CD4-positive, alpha-beta T cell (primary cell): ENCODE measurements around the gene MADCAM1. TPM values are rescaled to one million over a fixed set of nuclear protein-coding genes. Genes with fewer than 3 reads are reported as not detected.

ENCODE experiments used
- ATAC-seq: fragments of 200-7000 bp; cut with Tn5 transposase; one replicate; pipeline ENCODE4 v1.10.0; 2022; ENCODE audit warnings: mild to moderate bottlenecking; ENCODE audit not compliant: poor library complexity
- CTCF ChIA-PET: fragments of 350-600 bp; sonication (Branson Sonifier 250); formaldehyde crosslinking; loops from one replicate; lab custom pipeline; 2021; ENCODE audit warnings: antibody characterized with exemption, inconsistent platforms; lab: Charles Lee
- POLR2A ChIA-PET: fragments of 350-600 bp; sonication (Branson Sonifier 250); formaldehyde crosslinking; loops from one replicate; lab custom pipeline; 2021; ENCODE audit warnings: antibody characterized with exemption, inconsistent platforms; lab: Charles Lee
- DNase-seq, 14 experiments: peaks; one replicate each; pipeline ENCODE4 v3.0.0-alpha.2; 2013 to 2020; ENCODE audit warnings: mixed read lengths in 2 of 14
- H3K27ac ChIP-seq, 2 donors: one replicate each; pipeline versions ENCODE4 v1.5.1 to v1.7.0; 2013; ENCODE audit warnings: low read length in 2 of 2, low read depth in 1 of 2, mild to moderate bottlenecking in 1 of 2
- H3K27me3 ChIP-seq, 2 experiments: 1 replicate in 1 of 2; 2 replicates in 1 of 2; pipeline versions ENCODE4 v1.6.1 to v1.7.0; 2013; ENCODE audit warnings: low read length in 2 of 2, control low read depth in 1 of 2, mild to moderate bottlenecking in 1 of 2, moderate library complexity in 1 of 2; ENCODE audit not compliant: insufficient read depth in 2 of 2, control insufficient read depth in 1 of 2
- H3K36me3 ChIP-seq: one replicate; pipeline ENCODE4 v1.6.1; 2013; ENCODE audit warnings: low read length, control low read depth; ENCODE audit not compliant: insufficient read depth
- H3K4me1 ChIP-seq: one replicate; pipeline ENCODE4 v1.6.1; 2013; ENCODE audit warnings: low read length, control low read depth; ENCODE audit not compliant: insufficient read depth
- H3K4me3 ChIP-seq: one replicate; pipeline ENCODE4 v1.5.1; 2013; ENCODE audit warnings: mild to moderate bottlenecking, low read length, moderate library complexity
- H3K9me3 ChIP-seq, 2 experiments: 1 replicate in 1 of 2; 2 replicates in 1 of 2; pipeline versions ENCODE4 v1.6.1 to v1.7.0; 2013; ENCODE audit warnings: low read length in 2 of 2, mild to moderate bottlenecking in 2 of 2, control low read depth in 1 of 2, moderate library complexity in 1 of 2; ENCODE audit not compliant: control insufficient read depth in 1 of 2, insufficient read depth in 1 of 2
- H3K27ac Mint-ChIP-seq: one replicate; pipeline ENCODE4 v1.8.0; 2020; ENCODE audit warnings: mixed read lengths
- H3K27me3 Mint-ChIP-seq: one replicate; pipeline ENCODE4 v1.8.0; 2021; ENCODE audit warnings: mixed read lengths
- H3K36me3 Mint-ChIP-seq: one replicate; pipeline ENCODE4 v1.8.0; 2021; ENCODE audit warnings: low read depth, mixed read lengths
- H3K4me1 Mint-ChIP-seq: one replicate; pipeline ENCODE4 v1.8.0; 2021; ENCODE audit warnings: low read depth, mixed read lengths
- H3K4me3 Mint-ChIP-seq: one replicate; pipeline ENCODE4 v1.8.0; 2020; ENCODE audit warnings: mild to moderate bottlenecking, mixed read lengths
- H3K9me3 Mint-ChIP-seq: one replicate; pipeline ENCODE4 v1.8.0; 2020; ENCODE audit warnings: mixed read lengths
- intact Hi-C, 2 experiments: fragments of 100-400 bp; cut with DNase I in 1 of 2; cut with micrococcal nuclease in 1 of 2; formaldehyde crosslinking; loops; one replicate each; pipeline versions ENCODE4 v1.15.1 to v1.9.0; 2023 to 2025; cut with DNase I, micrococcal nuclease
- total RNA-seq, 174 experiments: library from RNA in 2 of 174; stranded (reverse) in 2 of 174; gene quantifications; one replicate each; pipeline ENCODE4 v1.2.3 and lab custom pipeline; 2021 to 2026
- TF ChIP-seq, protein P1 (sequence below): fragments of 200-600 bp; IDR thresholded peaks from one replicate; pipeline ENCODE4 v1.8.0; 2022; ENCODE audit warnings: antibody characterized with exemption, mild to moderate bottlenecking

Gene MADCAM1
- total RNA-seq, 2 experiments from 2014 or later, result 0.20 to 0.91 TPM

DNA sequence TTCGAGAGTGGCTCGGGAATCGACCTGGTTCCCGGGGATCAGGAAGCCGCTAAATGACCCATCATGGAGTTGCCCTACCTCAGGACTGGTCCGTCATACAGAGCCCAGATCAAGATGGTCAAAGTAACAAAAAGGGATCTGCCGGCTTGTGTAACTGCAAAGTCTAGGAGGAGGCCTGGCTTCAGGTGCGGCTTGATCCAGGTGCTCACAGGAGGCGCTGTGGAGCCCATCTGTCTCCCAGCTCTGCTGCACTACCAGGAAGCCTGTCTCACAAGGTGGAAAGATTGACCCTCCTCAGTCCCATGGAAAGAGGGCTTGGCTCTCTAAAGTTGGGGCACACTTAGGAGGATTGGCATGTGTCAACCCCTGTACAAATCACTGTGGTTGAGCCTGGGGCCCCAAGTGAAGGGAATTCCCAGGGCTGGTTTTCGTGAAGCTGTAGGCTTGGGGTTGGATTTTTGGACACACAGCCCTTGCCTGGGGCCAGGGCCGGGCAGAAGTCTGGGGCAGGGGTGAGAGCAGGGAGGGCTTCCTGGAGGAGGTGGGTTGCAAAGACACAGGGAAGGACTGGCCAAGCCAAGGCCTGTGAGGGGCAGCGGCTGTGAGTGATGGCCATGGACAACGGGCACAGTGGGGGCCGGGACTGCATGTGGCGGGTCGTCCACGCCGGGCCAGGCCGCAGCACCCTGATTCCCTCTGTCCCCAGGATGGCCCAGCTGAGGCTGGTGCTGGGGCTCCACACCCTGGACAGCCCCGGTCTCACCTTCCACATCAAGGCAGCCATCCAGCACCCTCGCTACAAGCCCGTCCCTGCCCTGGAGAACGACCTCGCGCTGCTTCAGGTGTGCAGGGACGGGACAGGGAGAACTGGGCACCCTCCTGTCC is 51.8 kb downstream of the MADCAM1 start:
- H3K27ac Mint-ChIP-seq, result no peak overlapping the region
- TF ChIP-seq, protein P1, sequence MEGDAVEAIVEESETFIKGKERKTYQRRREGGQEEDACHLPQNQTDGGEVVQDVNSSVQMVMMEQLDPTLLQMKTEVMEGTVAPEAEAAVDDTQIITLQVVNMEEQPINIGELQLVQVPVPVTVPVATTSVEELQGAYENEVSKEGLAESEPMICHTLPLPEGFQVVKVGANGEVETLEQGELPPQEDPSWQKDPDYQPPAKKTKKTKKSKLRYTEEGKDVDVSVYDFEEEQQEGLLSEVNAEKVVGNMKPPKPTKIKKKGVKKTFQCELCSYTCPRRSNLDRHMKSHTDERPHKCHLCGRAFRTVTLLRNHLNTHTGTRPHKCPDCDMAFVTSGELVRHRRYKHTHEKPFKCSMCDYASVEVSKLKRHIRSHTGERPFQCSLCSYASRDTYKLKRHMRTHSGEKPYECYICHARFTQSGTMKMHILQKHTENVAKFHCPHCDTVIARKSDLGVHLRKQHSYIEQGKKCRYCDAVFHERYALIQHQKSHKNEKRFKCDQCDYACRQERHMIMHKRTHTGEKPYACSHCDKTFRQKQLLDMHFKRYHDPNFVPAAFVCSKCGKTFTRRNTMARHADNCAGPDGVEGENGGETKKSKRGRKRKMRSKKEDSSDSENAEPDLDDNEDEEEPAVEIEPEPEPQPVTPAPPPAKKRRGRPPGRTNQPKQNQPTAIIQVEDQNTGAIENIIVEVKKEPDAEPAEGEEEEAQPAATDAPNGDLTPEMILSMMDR, result no peak
- DNase-seq (no peak), ATAC-seq (no peak)
- H3K27me3 Mint-ChIP-seq, result no peaks in the 10 kb centered on the region
- H3K36me3 ChIP-seq, result peaks cover 12% of the 10 kb centered on the region
- peaks cover 22% of the 10 kb centered on the region for H3K4me1 Mint-ChIP-seq
- POLR2A ChIA-PET, result no interaction called here
- CTCF ChIA-PET, result no interaction called here
- no peaks in the 10 kb centered on the region for H3K9me3 Mint-ChIP-seq
- peaks cover 0 to 12% of the 10 kb centered on the region in 2 experiments for H3K9me3 ChIP-seq
- H3K4me3 Mint-ChIP-seq, result no peak overlapping the region
- H3K36me3 Mint-ChIP-seq, result peaks cover 12% of the 10 kb centered on the region
- no peaks in the 10 kb centered on the region for H3K27me3 ChIP-seq
- peaks cover 36% of the 10 kb centered on the region for H3K4me1 ChIP-seq
- no peak overlapping the region for H3K27ac ChIP-seq
- intact Hi-C loops, result no loop called here
- H3K4me3 ChIP-seq, result no peak overlapping the region

DNA sequence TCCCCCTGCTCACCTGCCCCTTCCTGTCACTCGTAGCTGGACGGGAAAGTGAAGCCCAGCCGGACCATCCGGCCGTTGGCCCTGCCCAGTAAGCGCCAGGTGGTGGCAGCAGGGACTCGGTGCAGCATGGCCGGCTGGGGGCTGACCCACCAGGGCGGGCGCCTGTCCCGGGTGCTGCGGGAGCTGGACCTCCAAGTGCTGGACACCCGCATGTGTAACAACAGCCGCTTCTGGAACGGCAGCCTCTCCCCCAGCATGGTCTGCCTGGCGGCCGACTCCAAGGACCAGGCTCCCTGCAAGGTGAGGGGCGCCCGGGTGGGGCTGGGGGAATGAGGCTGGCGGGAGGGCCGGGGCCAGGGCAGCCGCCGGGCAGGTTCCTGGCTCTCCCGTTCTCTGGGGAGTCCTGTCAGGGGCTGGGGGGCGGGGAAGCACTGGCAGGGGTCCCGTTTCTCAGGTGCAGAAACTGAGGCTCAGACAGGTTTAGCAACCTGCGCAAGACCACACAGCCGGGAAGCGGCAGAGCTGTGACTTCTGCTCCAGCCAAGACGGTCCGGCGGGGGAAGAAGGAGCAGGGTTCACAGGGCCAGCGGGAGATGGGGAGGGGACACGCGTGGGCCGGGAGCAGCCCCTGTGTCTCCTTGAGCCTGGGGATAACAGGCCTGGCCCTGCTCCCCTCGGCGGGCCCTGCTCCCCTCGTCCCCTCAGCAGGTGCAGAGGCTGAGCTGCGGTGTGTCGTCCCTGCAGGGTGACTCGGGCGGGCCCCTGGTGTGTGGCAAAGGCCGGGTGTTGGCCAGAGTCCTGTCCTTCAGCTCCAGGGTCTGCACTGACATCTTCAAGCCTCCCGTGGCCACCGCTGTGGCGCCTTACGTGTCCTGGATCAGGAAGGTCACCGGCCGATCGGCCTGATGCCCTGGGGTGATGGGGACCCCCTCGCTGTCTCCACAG is 52.9 kb downstream of the MADCAM1 start:
- H3K36me3 ChIP-seq, result peaks cover 12% of the 10 kb centered on the region
- DNase-seq (no peak), ATAC-seq (no peak)
- peaks cover 25% of the 10 kb centered on the region for H3K4me1 ChIP-seq
- H3K27ac ChIP-seq, result no peak overlapping the region
- Mint-ChIP-seq H3K4me1 (peaks cover 11% of the 10 kb centered on the region), H3K27ac (no peak overlapping the region), H3K27me3 (no peaks in the 10 kb centered on the region), H3K9me3 (no peaks in the 10 kb centered on the region), H3K36me3 (peaks cover 6% of the 10 kb centered on the region), H3K4me3 (no peak overlapping the region)
- TF ChIP-seq, protein P1, result no peak
- intact Hi-C loops, result no loop called here
- H3K27me3 ChIP-seq, result no peaks in the 10 kb centered on the region
- ChIA-PET POLR2A (no interaction called here), CTCF (no interaction called here)
- no peak overlapping the region for H3K4me3 ChIP-seq
- H3K9me3 ChIP-seq, result peaks cover 0 to 12% of the 10 kb centered on the region in 2 experiments

DNA sequence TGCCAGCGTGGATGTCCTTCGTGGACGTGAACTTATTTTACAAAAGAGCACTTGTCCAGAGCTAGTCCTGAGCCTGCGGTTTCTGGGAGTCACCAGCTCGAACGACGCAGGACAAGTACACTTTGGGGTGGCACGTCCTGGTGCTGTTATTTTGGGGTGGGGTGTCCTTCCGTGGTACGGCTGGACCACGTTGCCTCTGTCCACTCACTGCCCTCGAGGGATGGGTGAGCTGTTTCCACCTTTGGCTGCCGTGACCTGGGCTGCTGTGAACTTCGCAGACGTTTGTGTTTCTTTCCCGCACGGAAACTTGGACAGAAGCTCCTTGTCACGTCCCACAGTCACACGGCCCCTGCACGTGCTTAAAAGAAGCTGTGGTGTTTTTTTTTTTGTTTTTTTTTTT is 58.5 kb downstream of the MADCAM1 start:
- intact Hi-C loops, result no loop called here
- no peak for ATAC-seq
- Histone ChIP-seq H3K4me3 (no peak overlapping the region), H3K4me1 (peaks cover 8% of the 10 kb centered on the region), H3K36me3 (no peaks in the 10 kb centered on the region), H3K27ac (no peak overlapping the region), H3K27me3 (no peaks in the 10 kb centered on the region), H3K9me3 (no peaks in the 10 kb centered on the region)
- H3K9me3 Mint-ChIP-seq, result no peaks in the 10 kb centered on the region
- no peaks in the 10 kb centered on the region for H3K4me1 Mint-ChIP-seq
- H3K4me3 Mint-ChIP-seq, result no peak overlapping the region
- TF ChIP-seq, protein P1, result no peak
- CTCF ChIA-PET, result interaction anchor here (1.5 kb wide), 1 partner anchor 44 kb away, joined by 3 read pairs; no protein-coding TSS in a partner anchor
- POLR2A ChIA-PET, result no interaction called here
- H3K27ac Mint-ChIP-seq, result no peak overlapping the region
- DNase-seq, result no peak
- H3K36me3 Mint-ChIP-seq, result no peaks in the 10 kb centered on the region
- no peaks in the 10 kb centered on the region for H3K27me3 Mint-ChIP-seq

Other genes with a start within 250 kb of the MADCAM1 start
- under 1 TPM in 1 of 2 experiments, not detected in 1; 0.64 TPM for gene PLPP2, start 205.1 kb upstream of the MADCAM1 start, total RNA-seq
- gene MIER2, start 151.7 kb upstream of the MADCAM1 start, total RNA-seq, result 10 to 100 TPM in 1 of 2 experiments, 1 to 10 TPM in 1; 9.5 to 11.5 TPM
- not detected for gene C2CD4C, start 87.3 kb upstream of the MADCAM1 start, total RNA-seq
- gene SHC2, start 35.5 kb upstream of the MADCAM1 start, total RNA-seq, result under 1 TPM; 0.36 to 0.42 TPM
- gene TPGS1, start 11.0 kb downstream of the MADCAM1 start, total RNA-seq, result 10 to 100 TPM; 17.2 to 18.2 TPM
- gene CDC34, start 35.3 kb downstream of the MADCAM1 start, total RNA-seq, result 10 to 100 TPM; 38.5 to 43.4 TPM
- gene GZMM, start 47.6 kb downstream of the MADCAM1 start, total RNA-seq, result 10 to 100 TPM; 41.6 to 46.3 TPM
- 10 to 100 TPM; 68.7 to 71.6 TPM for gene BSG, start 76.1 kb downstream of the MADCAM1 start, total RNA-seq
- 1 to 10 TPM; 2.1 TPM for gene HCN2, start 93.4 kb downstream of the MADCAM1 start, total RNA-seq
- gene POLRMT, start 137.1 kb downstream of the MADCAM1 start, total RNA-seq, result 10 to 100 TPM; 54.4 to 56.2 TPM
- under 1 TPM; 0.42 to 0.49 TPM for gene FGF22, start 143.4 kb downstream of the MADCAM1 start, total RNA-seq
- gene RNF126, start 166.7 kb downstream of the MADCAM1 start, total RNA-seq, result 100 to 1,000 TPM; 112 to 119 TPM
- gene FSTL3, start 179.9 kb downstream of the MADCAM1 start, total RNA-seq, result 1 to 10 TPM; 2.2 to 3.4 TPM
- not detected for gene PRSS57, start 199.0 kb downstream of the MADCAM1 start, total RNA-seq
- not detected for gene PALM, start 212.4 kb downstream of the MADCAM1 start, total RNA-seq